Heart left ventricle (tissue), 13 donors: ENCODE measurements around the gene NR0B2.

Source experiments
- POLR2A ChIP-seq, 2 donors: fragments of 450-650 bp; IDR thresholded peaks; one replicate each; pipeline ENCODE4 v1.6.1; 2017; ENCODE audit warnings: antibody characterized with exemption in 2 of 2, mild to moderate bottlenecking in 2 of 2, moderate library complexity in 2 of 2
- TF ChIP-seq, protein P1 (sequence below), 12 donors: fragments of 200-600 bp; sonication (generic) in 4 of 12; IDR thresholded peaks; one replicate each; pipeline versions ENCODE4 v1.5.0 to v1.8.0; 2018 to 2022; ENCODE audit warnings: antibody characterized with exemption in 12 of 12, mild to moderate bottlenecking in 5 of 12
- donor health status: ischemic (EF 13 %, LVEDD 7.1; RV severe dilation, severe dysfunction).
- donor health status: DM: no; HTN: yes; CAD: no.
- donor health status: DM: no; HTN: no; CAD: no.
- donor health status: ischemic (EF 25% LVEDD 6.9; RV normal size, moderate dysfunction).
- donor health status: ischemic (EF 25% LVEDD 5.7; RV mildly dilated, moderate dysfunction).
- donor health status: ischemic (EF 35%, LVEDD 5.7; RV mildly dilated, moderate dysfunction).
- donor health status: nonischemic (EF 11% LVEDD 7.7; RV severe dilation, severe dysfunction).
- donor health status: DM: yes; HTN: yes; CAD: no.
- donor health status: PGD.
- donor health status: ischemic (EF 29% LVEDD 5.4; RV normal size, mild dysfunction).
- donor health status: nonischemic (EF 23%, LVEDD 6.1; RV moderate dilation, normal function).

DNA sequence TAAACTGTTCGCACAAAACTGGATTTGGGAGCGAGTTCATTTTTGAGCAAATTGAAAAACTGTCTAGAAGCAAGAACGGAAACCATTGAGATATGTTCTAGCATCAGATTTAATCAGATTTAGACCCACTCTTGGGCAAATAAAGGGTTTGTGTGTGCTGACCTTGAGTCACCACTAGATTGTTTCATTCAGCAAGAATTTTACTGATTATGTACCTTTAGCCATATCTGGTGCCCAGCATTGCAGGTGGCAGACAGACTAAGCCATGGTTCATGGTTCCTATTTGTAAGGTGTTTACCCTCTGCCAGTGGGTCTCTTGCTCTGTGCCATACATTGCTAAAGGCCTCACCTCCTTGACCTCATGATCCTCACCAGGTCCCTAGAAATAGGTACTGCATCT lies 9.1 kb upstream of the NR0B2 start:
- TF ChIP-seq, protein P1, sequence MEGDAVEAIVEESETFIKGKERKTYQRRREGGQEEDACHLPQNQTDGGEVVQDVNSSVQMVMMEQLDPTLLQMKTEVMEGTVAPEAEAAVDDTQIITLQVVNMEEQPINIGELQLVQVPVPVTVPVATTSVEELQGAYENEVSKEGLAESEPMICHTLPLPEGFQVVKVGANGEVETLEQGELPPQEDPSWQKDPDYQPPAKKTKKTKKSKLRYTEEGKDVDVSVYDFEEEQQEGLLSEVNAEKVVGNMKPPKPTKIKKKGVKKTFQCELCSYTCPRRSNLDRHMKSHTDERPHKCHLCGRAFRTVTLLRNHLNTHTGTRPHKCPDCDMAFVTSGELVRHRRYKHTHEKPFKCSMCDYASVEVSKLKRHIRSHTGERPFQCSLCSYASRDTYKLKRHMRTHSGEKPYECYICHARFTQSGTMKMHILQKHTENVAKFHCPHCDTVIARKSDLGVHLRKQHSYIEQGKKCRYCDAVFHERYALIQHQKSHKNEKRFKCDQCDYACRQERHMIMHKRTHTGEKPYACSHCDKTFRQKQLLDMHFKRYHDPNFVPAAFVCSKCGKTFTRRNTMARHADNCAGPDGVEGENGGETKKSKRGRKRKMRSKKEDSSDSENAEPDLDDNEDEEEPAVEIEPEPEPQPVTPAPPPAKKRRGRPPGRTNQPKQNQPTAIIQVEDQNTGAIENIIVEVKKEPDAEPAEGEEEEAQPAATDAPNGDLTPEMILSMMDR (IDR thresholded peaks at IDR 0.05), result no peak
- no peak for TF ChIP-seq POLR2A (IDR thresholded peaks at IDR 0.05)
